CD4-positive, alpha-beta T cell (primary cell): ENCODE measurements around the gene CAMSAP1. TPM values are rescaled to one million over a fixed set of nuclear protein-coding genes. Genes with fewer than 3 reads are reported as not detected.

Experiments used
- ATAC-seq: fragments of 200-7000 bp; cut with Tn5 transposase; one replicate; pipeline ENCODE4 v1.10.0; 2022; ENCODE audit warnings: mild to moderate bottlenecking; ENCODE audit not compliant: poor library complexity
- CTCF ChIA-PET: fragments of 350-600 bp; sonication (Branson Sonifier 250); formaldehyde crosslinking; loops from one replicate; lab custom pipeline; 2021; ENCODE audit warnings: antibody characterized with exemption, inconsistent platforms; lab: Charles Lee
- POLR2A ChIA-PET: fragments of 350-600 bp; sonication (Branson Sonifier 250); formaldehyde crosslinking; loops from one replicate; lab custom pipeline; 2021; ENCODE audit warnings: antibody characterized with exemption, inconsistent platforms; lab: Charles Lee
- DNase-seq, 14 experiments: peaks; one replicate each; pipeline ENCODE4 v3.0.0-alpha.2; 2013 to 2020; ENCODE audit warnings: mixed read lengths in 2 of 14
- H3K27ac ChIP-seq, 2 donors: one replicate each; pipeline versions ENCODE4 v1.5.1 to v1.7.0; 2013; ENCODE audit warnings: low read length in 2 of 2, low read depth in 1 of 2, mild to moderate bottlenecking in 1 of 2
- H3K27me3 ChIP-seq, 2 experiments: 1 replicate in 1 of 2; 2 replicates in 1 of 2; pipeline versions ENCODE4 v1.6.1 to v1.7.0; 2013; ENCODE audit warnings: low read length in 2 of 2, control low read depth in 1 of 2, mild to moderate bottlenecking in 1 of 2, moderate library complexity in 1 of 2; ENCODE audit not compliant: insufficient read depth in 2 of 2, control insufficient read depth in 1 of 2
- H3K36me3 ChIP-seq: one replicate; pipeline ENCODE4 v1.6.1; 2013; ENCODE audit warnings: low read length, control low read depth; ENCODE audit not compliant: insufficient read depth
- H3K4me1 ChIP-seq: one replicate; pipeline ENCODE4 v1.6.1; 2013; ENCODE audit warnings: low read length, control low read depth; ENCODE audit not compliant: insufficient read depth
- H3K4me3 ChIP-seq: one replicate; pipeline ENCODE4 v1.5.1; 2013; ENCODE audit warnings: mild to moderate bottlenecking, low read length, moderate library complexity
- H3K9me3 ChIP-seq, 2 experiments: 1 replicate in 1 of 2; 2 replicates in 1 of 2; pipeline versions ENCODE4 v1.6.1 to v1.7.0; 2013; ENCODE audit warnings: low read length in 2 of 2, mild to moderate bottlenecking in 2 of 2, control low read depth in 1 of 2, moderate library complexity in 1 of 2; ENCODE audit not compliant: control insufficient read depth in 1 of 2, insufficient read depth in 1 of 2
- H3K27ac Mint-ChIP-seq: one replicate; pipeline ENCODE4 v1.8.0; 2020; ENCODE audit warnings: mixed read lengths
- H3K27me3 Mint-ChIP-seq: one replicate; pipeline ENCODE4 v1.8.0; 2021; ENCODE audit warnings: mixed read lengths
- H3K36me3 Mint-ChIP-seq: one replicate; pipeline ENCODE4 v1.8.0; 2021; ENCODE audit warnings: low read depth, mixed read lengths
- H3K4me1 Mint-ChIP-seq: one replicate; pipeline ENCODE4 v1.8.0; 2021; ENCODE audit warnings: low read depth, mixed read lengths
- H3K4me3 Mint-ChIP-seq: one replicate; pipeline ENCODE4 v1.8.0; 2020; ENCODE audit warnings: mild to moderate bottlenecking, mixed read lengths
- H3K9me3 Mint-ChIP-seq: one replicate; pipeline ENCODE4 v1.8.0; 2020; ENCODE audit warnings: mixed read lengths
- intact Hi-C, 2 experiments: fragments of 100-400 bp; cut with DNase I in 1 of 2; cut with micrococcal nuclease in 1 of 2; formaldehyde crosslinking; loops; one replicate each; pipeline versions ENCODE4 v1.15.1 to v1.9.0; 2023 to 2025; cut with DNase I, micrococcal nuclease
- total RNA-seq, 174 experiments: library from RNA in 2 of 174; stranded (reverse) in 2 of 174; gene quantifications; one replicate each; pipeline ENCODE4 v1.2.3 and lab custom pipeline; 2021 to 2026
- TF ChIP-seq, protein P1 (sequence below): fragments of 200-600 bp; IDR thresholded peaks from one replicate; pipeline ENCODE4 v1.8.0; 2022; ENCODE audit warnings: antibody characterized with exemption, mild to moderate bottlenecking

The CAMSAP1 gene
- total RNA-seq, 2 experiments from 2014 or later = 16.8 to 18.2 TPM

DNA sequence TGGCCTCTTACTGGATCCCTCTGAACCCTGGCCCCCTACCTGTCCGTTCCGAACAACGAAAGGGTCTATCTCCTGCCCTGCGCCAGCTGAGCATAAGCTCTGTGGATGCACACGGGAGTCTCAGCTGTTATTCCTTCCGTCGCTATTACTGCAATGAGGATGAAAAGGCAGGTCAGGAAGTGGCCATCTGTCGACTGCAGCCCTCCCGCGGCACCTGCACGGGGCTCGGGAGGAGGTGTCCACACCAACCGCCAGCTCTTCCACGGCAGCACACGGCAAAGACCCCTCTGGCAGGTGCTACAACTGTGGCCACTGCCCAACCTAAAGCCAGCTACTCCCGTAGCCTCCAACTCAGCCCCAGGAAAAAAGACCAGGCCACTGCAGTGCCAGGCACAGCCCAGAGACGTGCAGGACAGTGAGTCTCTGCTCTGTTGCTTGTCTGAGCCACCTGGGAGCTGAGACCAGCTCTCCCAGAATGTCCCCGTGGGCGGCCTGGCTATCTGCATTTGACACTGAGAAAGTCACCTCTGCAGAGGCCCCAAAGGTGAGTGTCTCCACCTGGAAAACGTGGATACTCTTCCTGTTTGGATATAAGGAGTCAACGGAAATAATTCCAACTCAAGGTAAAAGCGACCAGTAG, 19.1 kb downstream of the CAMSAP1 start:
- no peaks in the 10 kb centered on the region for H3K27me3 Mint-ChIP-seq

DNA sequence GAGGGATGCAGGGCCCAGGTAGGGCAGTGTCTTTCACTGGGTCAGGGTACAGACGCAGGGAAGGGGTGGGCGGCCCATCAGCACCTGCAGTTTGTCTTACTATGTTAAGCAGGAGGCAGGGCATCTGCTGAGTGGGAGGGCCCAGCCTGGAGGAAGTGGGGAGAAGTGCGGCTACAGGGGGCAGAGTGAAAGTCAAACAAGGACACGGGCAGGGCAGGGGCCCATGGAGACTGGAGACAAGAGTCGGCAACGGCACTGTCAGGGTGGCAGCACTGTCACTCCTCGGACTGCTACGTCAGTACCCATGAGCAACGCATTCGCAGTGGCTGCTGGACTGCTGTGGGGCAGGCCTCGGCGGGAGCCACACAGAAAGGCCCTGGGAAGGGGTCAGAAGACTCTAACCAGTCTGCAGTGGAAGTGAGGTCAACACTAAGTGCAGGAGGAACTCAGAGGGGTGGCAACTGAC, 19.7 kb downstream of the CAMSAP1 start:
- Histone ChIP-seq H3K36me3 (no peaks in the 10 kb centered on the region), H3K27me3 (no peaks in the 10 kb centered on the region), H3K9me3 (no peaks in the 10 kb centered on the region), H3K4me3 (peak overlapping the region; percentile 38), H3K4me1 (peaks cover 65% of the 10 kb centered on the region), H3K27ac (peak overlapping the region; percentile 34 to 72)
- peak overlapping the region; percentile 78 for H3K4me3 Mint-ChIP-seq
- DNase-seq (peak; percentile 39 to 82 (median 60)), ATAC-seq (peak; percentile 95)
- peaks cover 5% of the 10 kb centered on the region for H3K36me3 Mint-ChIP-seq
- ChIA-PET CTCF (no interaction called here), POLR2A (no interaction called here)
- no peaks in the 10 kb centered on the region for H3K9me3 Mint-ChIP-seq
- peak overlapping the region; percentile 89 for H3K27ac Mint-ChIP-seq
- no peaks in the 10 kb centered on the region for H3K27me3 Mint-ChIP-seq
- TF ChIP-seq, protein P1, sequence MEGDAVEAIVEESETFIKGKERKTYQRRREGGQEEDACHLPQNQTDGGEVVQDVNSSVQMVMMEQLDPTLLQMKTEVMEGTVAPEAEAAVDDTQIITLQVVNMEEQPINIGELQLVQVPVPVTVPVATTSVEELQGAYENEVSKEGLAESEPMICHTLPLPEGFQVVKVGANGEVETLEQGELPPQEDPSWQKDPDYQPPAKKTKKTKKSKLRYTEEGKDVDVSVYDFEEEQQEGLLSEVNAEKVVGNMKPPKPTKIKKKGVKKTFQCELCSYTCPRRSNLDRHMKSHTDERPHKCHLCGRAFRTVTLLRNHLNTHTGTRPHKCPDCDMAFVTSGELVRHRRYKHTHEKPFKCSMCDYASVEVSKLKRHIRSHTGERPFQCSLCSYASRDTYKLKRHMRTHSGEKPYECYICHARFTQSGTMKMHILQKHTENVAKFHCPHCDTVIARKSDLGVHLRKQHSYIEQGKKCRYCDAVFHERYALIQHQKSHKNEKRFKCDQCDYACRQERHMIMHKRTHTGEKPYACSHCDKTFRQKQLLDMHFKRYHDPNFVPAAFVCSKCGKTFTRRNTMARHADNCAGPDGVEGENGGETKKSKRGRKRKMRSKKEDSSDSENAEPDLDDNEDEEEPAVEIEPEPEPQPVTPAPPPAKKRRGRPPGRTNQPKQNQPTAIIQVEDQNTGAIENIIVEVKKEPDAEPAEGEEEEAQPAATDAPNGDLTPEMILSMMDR = no peak
- intact Hi-C loops = loop anchor here in 1 of 2 experiments (1.0 kb wide), 1 partner anchor 23 kb away; no protein-coding TSS in a partner anchor
- peaks cover 80% of the 10 kb centered on the region for H3K4me1 Mint-ChIP-seq

More for the DNA sequence above, 19.1 kb downstream of the CAMSAP1 start:
- no peaks in the 10 kb centered on the region for H3K9me3 Mint-ChIP-seq
- Histone ChIP-seq H3K36me3 (no peaks in the 10 kb centered on the region), H3K27me3 (no peaks in the 10 kb centered on the region), H3K27ac (peak overlapping the region; percentile 34 to 72), H3K4me3 (peak overlapping the region; percentile 38), H3K4me1 (peaks cover 64% of the 10 kb centered on the region), H3K9me3 (no peaks in the 10 kb centered on the region)
- no peak for DNase-seq
- H3K27ac Mint-ChIP-seq = peak overlapping the region; percentile 89
- ChIA-PET POLR2A (no interaction called here), CTCF (no interaction called here)
- TF ChIP-seq, protein P1 = no peak
- intact Hi-C loops = no loop called here
- ATAC-seq = no peak
- peaks cover 5% of the 10 kb centered on the region for H3K36me3 Mint-ChIP-seq
- H3K4me1 Mint-ChIP-seq = peaks cover 80% of the 10 kb centered on the region
- peak overlapping the region; percentile 5 for H3K4me3 Mint-ChIP-seq

DNA sequence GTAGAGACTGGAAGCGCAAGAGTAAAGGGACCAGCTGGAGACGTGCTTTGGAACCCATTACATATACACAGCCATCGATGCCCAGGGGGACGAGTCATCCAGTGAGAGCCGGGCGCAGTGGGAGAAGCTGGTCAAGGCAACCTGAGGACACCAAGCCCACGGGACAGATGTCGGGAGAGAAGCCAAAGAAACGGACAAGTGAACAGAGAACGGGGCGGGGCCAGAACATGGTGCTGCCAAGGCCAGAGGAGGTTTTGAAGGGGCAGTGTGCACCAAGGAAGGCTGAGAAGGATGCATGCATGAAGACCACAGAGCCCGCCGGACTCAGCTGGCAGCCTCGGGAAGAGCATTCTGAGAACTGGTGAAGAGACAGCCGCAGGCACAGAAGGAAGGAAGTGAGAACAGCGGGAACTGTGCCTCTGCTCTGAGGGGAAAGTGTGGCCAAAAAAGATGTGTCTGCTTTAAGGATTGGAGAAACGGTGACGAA, 20.3 kb downstream of the CAMSAP1 start:
- CTCF ChIA-PET = no interaction called here

More for the DNA sequence above, 20.3 kb downstream of the CAMSAP1 start:
- peak overlapping the region; percentile 34 to 72 for H3K27ac ChIP-seq
- peaks cover 65% of the 10 kb centered on the region for H3K4me1 ChIP-seq
- Mint-ChIP-seq H3K27me3 (no peaks in the 10 kb centered on the region), H3K27ac (peak overlapping the region; percentile 89), H3K36me3 (peaks cover 5% of the 10 kb centered on the region), H3K4me1 (peaks cover 78% of the 10 kb centered on the region), H3K9me3 (no peaks in the 10 kb centered on the region), H3K4me3 (peak overlapping the region; percentile 78)
- POLR2A ChIA-PET = interaction anchor here (1.3 kb wide), 1 partner anchor 20 kb away, joined by 3 read pairs; the partner anchor contains the start of gene CAMSAP1
- TF ChIP-seq, protein P1 = no peak
- intact Hi-C loops = loop anchor here in 1 of 2 experiments (1.0 kb wide), 1 partner anchor 23 kb away; no protein-coding TSS in a partner anchor
- ATAC-seq (peak; percentile 25), DNase-seq (no peak)
- H3K9me3 ChIP-seq = no peaks in the 10 kb centered on the region
- peak overlapping the region; percentile 38 for H3K4me3 ChIP-seq
- no peaks in the 10 kb centered on the region for H3K27me3 ChIP-seq
- H3K36me3 ChIP-seq = no peaks in the 10 kb centered on the region
